T-helper 2 cell treated with Interferon-gamma antibody and Interleukin-4, amounts not matched to agents 100 ng/mL and 5 ng/mL, for 36 hours (primary cell): ENCODE data around the gene HOXC9. TPM values are rescaled to one million over a fixed set of nuclear protein-coding genes. Genes with fewer than 3 reads are reported as not detected.
"Not testable (repeated sequence)": the region's sequence is repeated elsewhere in the genome, so short reads cannot be mapped to it uniquely, and the experiment has no call there.

ENCODE experiments used
- intact Hi-C: fragments of 100-400 bp; cut with micrococcal nuclease; formaldehyde crosslinking; loops from one replicate; pipeline ENCODE4 v1.15.1; 2023
- total RNA-seq: library from RNA; stranded (reverse); gene quantifications from 2 replicates; pipeline ENCODE4 v1.2.3, GENCODE V29; 2022

Gene HOXC9
- total RNA-seq, 1 donor from 2014 or later = not detected

DNA sequence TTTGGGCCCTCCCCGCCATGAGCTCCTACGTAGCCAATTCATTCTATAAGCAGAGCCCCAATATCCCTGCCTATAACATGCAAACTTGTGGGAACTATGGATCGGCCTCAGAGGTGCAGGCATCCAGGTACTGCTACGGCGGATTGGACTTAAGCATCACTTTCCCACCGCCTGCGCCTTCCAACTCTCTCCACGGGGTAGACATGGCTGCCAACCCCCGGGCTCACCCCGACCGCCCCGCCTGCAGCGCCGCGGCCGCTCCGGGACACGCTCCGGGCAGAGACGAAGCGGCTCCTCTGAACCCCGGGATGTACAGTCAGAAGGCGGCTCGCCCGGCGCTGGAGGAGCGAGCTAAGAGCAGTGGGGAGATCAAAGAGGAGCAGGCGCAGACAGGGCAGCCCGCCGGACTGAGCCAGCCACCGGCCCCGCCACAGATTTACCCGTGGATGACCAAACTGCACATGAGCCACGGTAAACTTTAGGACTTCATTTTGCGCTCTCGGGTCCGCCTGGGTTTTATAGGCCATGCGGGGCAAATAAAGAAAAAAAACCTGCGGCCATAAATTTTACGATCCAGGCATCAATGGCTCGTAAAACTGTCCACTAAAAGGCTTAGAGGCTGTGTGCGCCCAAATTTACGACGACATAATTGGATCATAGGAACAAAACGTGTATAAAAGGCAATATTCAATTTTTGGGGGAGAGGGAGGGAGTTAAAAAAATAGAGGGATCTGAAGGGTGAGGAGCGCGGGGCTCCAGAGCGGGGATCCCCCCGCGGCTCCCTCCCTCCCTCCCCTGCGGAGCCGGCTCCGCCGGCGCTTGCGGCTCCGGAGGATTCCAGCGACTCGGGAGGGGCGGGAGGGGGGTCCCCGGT, 33.4 kb downstream of the HOXC9 start:
- intact Hi-C loops = loop anchor here (2.0 to 5.0 kb wide), 3 partner anchors 17 to 51 kb away; no protein-coding TSS in a partner anchor

DNA sequence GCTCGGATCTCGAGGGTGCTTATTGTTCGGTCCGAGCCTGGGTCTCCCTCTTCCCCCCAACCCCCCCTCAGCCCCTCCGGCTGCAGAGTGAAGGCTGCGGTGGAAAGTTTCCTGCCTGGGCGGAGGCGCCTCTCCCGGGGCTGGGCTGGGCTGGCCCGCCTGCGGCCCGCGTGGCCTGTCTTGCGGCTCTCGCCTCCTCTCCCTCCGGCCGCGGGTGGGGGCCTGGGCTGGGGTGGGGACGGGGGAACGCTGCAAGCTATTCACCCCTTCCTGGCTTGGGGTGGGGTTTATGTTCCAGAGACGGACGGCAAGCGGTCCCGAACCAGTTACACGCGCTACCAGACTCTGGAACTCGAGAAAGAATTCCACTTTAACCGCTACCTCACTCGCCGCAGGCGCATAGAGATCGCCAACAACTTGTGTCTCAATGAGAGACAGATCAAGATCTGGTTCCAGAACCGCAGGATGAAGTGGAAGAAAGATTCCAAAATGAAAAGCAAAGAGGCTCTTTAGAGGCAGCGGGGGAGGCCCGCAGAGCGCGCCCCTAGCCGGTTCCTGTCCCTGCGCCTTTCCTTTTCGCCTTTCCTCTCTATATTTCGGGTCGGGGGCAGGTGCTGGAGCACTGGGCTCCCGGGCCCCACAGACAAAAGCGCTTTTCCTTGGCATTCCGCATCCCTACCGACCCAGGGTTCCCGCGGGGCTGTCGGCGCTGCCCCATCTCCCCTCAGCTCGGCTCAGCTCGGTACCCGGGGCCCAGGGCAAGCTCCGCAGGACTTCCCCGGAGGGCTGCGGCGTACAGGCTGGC, 34.2 kb downstream of the HOXC9 start:
- intact Hi-C loops = loop anchor here (2.0 to 5.0 kb wide), 3 partner anchors 17 to 52 kb away; no protein-coding TSS in a partner anchor

DNA sequence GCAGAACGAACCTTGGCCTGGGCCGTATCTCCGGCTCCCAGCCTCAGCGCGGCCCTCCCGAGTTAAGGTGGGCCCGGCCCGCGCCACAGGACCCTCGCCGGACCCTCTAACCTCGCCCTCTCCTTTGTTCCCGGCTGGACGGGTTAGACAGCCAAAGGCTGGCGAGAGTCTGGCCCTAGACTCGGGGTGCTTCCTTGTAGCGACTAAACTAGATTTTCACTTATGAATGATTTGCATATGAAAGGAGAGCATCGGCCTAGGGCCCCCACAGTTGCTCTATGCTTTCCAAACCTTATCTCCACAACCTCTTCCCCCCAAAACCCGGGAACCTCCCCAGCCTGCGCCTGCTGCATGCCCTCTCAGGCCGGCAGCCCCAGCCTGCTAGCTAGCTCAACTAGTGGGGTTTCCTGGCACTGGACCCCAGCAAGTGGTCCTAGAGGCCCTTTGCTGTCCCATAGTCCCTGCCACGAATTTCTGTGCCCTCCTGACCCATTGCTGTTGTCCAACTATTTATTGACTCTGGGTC, 34.9 kb downstream of the HOXC9 start:
- intact Hi-C loops = loop anchor here (5.0 kb wide), 2 partner anchors 38 to 53 kb away; no protein-coding TSS in a partner anchor

DNA sequence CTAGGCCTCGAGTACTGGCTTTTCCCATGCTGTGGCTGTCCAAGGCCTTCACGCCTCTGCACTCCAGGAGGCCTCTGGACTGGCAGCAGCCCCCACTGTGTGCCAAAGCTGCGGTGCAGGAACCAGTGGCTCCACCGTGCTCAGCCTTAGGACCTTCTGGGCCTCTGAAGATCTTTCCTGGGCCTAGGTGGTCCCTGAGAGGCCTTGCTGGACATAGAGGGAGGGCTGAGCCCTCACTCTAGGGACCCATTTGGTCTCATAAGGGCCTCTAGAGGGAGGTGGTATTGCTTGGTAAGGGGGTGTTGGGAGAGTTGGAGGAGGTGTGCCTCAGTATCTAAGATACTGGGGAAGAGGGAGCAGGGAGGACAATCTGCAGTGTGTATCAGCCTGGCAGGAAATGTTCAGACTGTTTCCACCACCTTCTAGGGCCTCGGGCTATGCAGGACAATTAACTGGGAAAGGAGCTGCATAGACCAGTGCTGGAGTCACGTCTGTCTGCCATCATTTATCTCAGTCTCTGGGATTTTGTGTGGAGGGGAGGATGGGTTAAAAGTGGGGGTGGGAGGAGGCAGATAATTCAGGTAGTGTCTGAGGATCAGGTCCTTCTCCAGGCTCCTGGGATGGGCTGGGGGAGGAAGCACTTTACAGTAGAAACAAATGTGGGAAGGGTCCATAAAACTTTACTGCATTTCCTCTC, 35.8 kb downstream of the HOXC9 start:
- intact Hi-C loops = no loop called here

DNA sequence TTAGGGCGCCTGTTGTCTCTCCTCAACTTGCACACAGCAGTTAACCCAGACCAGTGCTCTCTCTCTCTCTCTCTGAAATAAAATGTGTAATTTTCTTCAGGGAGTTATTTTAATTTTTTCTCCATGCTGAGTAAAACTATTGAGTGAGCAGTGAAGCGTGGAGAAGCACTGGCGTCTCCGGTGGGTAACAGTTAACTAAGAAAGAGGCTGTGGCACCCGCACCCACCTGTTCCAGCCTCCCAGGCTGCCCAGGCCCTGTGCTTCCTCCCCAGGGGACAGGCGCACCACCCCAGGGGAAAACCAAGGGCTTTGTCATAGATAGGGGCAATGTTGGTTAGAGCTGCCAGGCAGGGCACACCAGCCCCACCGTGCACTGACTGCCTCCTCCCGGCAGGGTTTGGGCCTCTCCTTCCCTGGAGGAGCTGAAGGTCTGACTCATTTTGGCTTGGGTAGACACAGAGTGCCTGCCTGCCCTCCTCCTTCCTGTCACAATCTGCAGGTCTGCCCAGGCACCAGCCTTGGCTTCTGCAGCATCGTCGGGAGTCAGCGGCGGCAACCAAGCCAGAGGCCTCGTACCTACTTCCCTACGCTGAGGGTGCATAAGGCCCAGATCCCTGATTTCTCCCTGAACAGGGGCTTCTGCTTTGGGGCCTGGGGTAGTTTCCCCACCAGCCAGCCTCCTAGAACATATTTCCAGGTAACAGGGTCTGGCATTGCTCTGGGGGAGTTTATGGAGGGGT, 36.8 kb downstream of the HOXC9 start:
- intact Hi-C loops = no loop called here

DNA sequence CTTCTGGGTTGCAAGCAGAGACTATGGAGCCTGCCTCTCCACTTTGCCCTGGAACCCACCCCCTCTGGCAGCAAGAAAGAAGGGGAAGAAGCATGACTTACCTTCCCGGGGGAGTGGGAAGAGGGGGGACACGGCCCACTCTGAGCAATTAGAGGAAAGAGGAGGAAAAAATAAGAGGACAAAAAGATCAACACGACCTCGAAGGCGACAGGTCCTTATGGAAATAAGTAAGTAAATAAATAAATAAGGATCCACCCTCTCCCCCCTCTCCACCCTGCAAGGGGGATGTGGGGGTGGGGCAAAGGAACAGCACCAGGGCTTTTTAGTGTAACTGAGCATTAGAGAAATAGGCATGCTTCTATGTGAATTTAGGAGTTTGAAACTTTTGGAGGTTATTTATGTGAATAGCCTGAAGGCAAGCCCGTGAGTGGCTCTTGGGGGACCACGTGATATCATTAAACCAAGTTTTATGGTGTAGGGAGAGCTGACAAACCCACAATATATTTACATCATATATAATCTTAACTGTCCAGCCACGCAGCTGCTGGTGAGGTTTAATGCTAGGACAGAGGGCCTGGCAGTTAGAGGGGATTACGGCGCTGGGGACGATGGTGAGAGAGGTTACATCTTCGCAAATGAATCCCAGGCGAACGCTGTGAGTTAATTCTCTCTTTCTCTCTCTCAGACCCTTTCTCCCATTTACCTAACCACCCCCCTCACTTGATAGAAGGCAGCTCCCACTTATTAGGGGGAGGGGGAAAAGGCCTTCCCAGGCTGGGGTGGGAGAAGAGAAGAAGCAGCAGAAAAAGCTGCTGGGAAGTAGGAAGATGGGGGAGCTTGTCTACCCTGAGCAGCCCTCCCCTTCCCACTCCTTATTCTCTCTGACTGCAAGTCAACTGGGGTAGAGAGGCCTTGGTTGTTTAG, 37.7 kb downstream of the HOXC9 start:
- intact Hi-C loops = no loop called here

DNA sequence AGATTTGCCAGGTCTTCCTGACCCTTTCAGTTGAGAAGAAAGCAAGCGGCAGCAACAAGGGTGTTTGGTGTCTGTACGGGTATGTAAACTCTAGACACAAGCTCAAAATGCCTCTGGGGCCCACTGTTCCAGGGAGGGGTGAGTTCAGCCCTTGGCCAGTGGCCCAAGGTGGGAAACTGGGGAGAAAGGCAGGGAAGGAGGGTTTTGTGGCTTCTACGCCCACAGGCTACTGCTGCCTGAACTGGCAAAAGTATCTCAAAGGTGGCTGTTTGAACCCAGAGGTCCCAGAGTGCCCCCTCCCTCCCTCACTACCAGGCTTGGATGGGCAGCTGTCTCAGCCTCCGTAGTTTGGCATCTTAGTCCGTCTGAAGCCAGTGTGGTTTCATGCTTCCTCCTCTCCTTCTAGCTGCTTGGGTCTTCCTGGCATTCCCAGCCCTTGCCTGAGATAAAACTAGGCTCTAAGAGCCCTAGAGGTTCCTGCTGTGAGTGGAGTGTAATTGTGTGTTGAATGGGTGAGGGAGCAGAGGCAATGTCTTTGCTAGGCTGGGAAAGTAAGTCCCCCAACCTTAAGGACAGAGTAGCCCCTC, 38.4 kb downstream of the HOXC9 start:
- intact Hi-C loops = no loop called here

DNA sequence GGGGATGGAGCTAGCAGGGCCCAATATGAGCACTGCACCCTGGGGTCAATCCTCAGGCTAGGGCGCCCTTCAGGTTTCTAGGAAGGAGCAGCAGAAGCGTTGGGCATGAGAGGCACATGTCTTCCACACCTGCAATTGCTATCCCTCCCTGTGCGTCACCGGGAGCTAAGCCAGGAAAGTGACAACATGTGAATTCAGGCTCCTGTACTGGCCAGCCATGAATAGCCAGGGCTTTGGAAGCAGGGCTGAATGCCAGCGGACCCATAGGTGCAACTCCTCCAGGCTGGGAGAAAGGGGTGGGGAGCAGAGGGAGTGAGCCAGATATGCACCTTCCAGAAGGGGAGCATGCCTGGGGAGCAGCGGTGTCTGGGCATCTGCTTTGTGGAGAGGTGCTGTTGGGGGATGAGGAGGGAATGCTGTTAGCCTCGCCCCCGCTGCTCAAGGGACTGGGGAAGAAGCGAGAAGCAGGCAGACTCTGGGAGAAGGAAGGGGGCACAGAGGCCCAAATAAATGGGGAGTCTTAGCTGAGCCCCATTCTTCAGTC, 39.0 kb downstream of the HOXC9 start:
- intact Hi-C loops = no loop called here

DNA sequence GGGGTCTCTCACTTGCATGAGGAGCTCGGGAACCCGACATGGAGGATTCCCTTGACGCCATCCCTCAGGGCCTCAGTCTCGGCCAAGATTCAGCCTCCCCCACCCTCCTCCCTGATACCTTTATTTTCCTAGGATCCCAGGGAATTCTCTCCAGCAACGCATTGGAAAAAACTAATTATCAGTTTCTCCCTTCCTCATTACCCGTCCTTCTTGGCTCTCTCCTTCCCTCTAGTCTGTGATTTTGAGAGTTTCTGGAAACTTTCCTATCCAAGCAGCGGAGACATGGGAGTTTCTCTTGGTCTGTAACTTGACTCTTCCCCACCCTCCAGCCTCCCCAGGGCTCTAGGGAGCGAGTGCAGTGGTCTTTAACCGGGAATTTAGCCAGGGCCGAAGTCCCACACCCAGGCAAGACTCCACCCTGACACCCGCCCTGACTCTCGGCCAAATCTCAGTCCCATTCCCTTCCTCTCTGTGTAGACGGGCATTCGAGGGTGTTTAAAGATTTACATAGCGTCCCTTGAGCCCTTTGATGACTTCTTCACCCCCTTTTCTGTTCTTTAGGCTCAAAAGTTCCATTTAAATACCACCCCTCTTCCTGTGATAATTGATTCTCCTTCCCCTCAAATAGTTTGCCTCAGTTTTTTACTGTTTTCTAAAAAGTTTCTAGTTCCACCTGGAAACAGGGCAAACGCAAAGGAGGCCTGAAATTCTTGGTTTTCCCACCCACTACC, 39.6 kb downstream of the HOXC9 start:
- intact Hi-C loops = no loop called here

DNA sequence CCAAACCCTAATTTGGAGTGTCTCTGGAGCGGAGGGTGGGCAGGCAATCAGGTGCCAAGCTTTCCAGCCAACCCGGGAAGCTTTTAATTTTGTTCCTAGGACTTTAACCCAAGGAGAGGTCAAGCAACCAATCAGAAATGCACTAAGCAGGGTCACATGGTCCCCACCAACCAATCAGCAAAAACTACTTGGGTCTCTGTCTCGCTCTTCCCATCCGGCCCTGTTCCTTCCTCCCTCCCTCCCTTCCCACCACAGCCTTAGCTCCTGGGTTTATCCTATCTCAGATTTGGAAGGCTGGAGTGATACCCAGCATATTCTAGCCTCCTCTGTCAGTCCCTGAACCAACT, 40.2 kb downstream of the HOXC9 start:
- intact Hi-C loops = no loop called here

DNA sequence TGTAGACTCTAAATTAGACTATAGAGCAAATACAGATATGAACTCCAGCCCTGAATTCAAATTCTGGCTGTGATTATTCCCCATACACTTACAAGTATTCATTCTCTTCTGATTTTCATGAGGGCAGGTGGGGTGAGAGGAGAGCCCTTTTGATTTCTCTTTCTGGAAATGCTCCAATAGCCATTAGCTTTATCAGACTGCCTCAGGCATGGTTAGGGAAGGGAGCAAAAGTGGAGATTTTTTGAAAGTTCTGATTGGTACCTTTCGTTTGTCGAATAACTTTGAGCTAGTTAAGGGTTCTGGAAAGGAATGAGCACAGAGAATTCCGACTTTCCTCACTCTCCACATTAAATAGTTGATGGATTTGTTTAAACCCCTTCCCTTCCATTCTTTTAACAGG, 40.7 kb downstream of the HOXC9 start:
- intact Hi-C loops = no loop called here

DNA sequence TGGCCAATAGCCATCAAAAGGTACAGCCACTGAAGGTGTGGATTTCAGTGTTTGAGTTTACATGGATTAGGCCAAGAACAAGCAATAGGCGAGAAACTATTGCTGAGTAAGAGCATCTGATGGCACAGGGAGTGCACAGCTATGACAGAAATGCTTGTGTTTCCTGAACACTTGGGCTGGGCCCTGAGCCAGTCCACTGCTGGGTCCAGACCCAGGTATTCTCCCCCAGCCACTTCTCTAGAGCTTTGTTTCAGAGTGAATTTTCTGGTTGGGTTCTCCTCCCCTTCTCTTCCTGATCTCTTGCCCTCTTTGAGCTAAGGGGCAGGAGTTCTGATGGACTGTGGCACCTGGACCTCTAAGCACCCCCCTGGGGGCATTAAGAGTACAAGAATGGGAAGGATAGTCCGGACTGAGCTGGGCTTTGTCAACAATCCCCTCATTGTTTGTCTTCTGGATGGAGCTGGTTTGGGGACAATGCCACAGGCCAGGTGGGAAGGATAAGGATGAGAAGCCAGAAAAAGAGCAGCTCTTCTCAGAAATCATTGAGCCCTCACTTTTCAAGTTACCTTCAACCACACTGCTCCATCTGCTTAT, 41.2 kb downstream of the HOXC9 start:
- intact Hi-C loops = no loop called here

DNA sequence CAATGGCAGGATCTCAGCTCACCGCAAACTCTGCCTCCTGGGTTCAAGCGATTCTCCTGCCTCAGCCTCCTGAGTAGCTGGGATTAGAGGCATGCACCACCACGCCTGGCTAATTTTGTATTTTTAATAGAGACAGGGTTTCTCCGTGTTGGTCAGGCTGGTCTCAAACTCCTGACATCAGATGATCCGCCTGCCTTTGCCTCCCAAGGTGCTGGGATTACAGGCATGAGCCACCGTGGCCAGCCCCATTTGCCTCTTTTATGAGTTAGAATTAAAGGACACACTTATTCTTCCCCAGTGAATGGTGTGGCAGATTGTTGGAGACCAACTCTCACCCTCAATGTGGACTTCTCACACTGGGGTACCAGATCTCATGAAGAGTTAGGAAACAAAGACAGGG, 42.1 kb downstream of the HOXC9 start:
- intact Hi-C loops = not testable (repeated sequence)

DNA sequence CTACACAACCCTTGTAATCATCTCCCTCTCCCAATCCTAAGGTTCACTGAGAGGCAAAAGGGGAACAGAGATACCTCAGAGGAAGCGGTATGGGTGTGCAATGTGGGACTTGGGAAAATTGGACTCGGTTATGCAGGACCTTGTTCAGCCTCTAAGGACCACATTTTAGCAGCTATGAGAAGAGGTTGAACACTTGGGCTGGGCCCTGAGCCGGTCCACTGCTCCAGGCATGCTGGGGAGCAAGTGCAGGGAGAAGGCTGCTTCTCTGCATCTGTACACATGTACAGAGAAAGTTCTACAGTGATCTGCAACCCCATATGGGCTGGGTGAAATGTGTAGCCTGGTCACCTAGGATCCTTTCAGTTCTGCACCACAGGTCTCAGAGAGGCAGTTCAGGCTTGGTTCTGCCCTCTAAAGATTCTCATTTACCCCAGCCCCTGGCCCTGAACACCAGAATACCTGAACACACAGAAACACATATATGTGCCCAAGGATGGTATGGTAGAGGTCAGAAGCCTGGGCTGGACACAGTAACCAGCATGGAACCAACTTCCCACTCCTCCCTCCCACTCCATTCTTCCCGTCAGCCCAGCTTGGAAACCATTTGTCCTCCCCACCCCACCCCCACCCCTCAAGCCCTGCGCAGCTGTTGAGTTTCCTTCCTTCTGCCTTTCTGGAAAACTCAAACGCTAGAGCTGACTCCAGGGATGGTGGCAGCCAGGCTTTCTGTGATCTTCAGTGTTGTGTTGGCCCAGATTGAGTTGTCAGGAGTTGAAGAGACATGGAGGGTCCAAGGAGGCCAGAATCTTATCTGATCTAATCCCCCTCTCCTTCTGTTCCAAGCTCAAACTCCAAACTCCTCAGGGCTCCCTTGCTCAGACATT, 43.3 kb downstream of the HOXC9 start:
- intact Hi-C loops = no loop called here

DNA sequence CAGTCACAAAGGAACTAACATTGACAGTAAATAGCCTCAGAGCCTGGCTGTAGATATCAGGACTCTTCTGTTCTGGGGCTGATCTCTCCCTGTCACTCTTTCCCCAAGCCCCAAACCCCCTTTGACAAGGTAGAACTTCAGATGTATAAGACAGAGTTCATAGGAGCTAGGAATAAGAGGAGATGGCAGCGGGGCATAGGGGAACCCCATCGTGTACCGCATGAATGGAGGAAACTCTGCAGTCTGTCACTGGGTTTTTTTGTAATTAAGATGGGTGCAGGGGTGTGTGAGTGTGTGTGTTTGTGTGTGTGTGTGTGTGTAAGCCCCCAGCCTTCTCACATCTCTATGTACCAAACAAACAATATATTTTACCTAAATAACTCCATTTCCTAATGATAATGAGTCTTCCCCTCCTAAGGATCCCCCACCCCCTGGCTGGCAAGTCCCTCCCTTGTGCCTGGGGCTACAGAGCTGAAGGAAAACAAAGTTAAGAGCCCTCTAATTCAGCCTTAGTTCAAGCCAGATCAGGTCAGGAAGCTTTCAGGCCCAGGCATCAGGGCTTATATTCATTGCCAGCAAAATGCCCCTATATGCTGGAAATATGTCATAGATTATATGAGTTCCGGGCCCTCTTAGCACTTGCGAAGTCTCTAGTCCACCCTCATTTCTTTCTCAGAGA, 44.6 kb downstream of the HOXC9 start:
- intact Hi-C loops = no loop called here

DNA sequence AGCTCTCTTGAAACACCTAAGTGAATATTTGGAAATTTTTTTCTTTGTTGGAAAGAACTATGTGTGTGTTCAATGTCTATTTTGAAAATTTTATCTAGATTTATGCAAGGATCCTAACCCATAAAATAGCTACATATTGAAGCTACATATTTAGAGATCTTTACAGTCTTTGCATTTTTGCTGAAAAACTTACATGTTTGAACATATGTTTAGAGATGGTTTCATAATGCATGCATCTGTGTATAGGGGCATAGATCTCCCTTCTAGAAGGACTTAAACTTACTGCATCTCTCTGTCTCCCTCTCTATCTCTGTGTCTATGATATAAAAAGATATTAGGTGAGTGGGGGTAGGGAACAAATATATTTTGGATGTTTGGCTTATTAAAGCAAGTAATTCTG, 45.4 kb downstream of the HOXC9 start:
- intact Hi-C loops = no loop called here
